Measurements from ENCODE around the gene AP1S2.
"Not testable (repeated sequence)": the region's sequence is repeated elsewhere in the genome, so short reads cannot be mapped to it uniquely, and the experiment has no call there.

AP1S2 gene

DNA sequence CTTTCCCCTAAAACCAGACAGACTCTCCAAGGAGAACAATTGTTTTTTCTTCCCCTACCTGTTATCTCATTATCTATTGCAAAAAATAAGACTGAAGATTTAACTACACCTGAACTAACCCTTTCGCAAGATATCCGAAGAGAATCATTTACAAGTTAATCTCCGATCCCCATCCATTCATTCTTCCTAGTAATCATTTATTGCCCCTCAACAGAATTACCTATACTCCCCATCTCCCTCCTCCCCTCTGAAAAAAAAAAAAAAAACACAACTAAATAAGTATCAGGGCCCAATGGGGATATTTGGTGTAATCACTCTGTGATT, 28.9 kb upstream of the AP1S2 start:
- in situ Hi-C loops (cut with MboI; ENCODE audit: low sequenced_read_pairs, unreplicated experiment): no loop called here
- TF ChIP-seq, protein P1, sequence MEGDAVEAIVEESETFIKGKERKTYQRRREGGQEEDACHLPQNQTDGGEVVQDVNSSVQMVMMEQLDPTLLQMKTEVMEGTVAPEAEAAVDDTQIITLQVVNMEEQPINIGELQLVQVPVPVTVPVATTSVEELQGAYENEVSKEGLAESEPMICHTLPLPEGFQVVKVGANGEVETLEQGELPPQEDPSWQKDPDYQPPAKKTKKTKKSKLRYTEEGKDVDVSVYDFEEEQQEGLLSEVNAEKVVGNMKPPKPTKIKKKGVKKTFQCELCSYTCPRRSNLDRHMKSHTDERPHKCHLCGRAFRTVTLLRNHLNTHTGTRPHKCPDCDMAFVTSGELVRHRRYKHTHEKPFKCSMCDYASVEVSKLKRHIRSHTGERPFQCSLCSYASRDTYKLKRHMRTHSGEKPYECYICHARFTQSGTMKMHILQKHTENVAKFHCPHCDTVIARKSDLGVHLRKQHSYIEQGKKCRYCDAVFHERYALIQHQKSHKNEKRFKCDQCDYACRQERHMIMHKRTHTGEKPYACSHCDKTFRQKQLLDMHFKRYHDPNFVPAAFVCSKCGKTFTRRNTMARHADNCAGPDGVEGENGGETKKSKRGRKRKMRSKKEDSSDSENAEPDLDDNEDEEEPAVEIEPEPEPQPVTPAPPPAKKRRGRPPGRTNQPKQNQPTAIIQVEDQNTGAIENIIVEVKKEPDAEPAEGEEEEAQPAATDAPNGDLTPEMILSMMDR (IDR thresholded peaks at IDR 0.05; ENCODE audit: borderline replicate concordance, control extremely low read depth, extremely low read depth, insufficient read depth, missing control alignments): no peak
- no peak for DNase-seq (ENCODE audit: low spot score)

DNA sequence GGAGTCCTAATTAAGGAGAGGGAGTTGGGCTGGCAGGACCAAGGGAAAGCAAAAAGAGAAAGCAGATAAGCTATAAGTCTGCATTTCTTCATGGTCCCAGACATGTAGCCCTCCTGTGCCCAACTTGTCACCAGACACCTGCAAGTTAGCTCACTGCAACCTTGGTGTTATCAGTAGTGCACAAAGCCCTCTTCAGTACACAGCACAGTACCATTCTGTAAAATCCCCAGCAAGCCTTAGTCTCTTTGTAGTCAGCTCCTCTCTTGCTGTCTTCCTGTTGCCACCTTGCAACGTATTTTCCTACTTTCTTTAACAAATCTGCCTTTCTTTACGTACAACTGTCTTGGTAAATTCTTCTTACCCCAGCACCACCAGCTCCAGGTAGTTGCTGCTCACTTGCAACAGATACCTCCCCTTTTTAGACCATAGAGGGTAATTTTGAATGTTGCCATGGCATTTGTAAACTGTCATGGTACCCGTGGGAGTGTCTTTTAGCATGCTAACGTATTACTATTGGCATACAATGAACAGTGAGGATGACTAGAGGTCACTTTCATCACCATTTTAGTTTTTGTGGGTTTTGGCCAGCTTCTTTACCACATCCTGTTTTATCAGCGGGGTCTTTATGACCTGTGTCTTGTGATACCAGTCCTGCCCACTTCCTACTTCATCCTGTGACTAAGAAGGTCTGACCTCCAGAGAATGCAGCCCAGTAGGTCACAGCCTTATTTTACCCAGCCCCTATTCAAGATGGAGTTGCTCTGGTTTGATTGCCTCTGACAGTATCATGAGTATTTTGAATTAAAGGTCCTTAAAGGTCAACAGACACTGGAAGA, 28.3 kb upstream of the AP1S2 start:
- in situ Hi-C loops (cut with MboI; ENCODE audit: low sequenced_read_pairs, unreplicated experiment): no loop called here
- TF ChIP-seq, protein P1 (IDR thresholded peaks at IDR 0.05; ENCODE audit: borderline replicate concordance, control extremely low read depth, extremely low read depth, insufficient read depth, missing control alignments): no peak
- DNase-seq (ENCODE audit: low spot score): no peak

DNA sequence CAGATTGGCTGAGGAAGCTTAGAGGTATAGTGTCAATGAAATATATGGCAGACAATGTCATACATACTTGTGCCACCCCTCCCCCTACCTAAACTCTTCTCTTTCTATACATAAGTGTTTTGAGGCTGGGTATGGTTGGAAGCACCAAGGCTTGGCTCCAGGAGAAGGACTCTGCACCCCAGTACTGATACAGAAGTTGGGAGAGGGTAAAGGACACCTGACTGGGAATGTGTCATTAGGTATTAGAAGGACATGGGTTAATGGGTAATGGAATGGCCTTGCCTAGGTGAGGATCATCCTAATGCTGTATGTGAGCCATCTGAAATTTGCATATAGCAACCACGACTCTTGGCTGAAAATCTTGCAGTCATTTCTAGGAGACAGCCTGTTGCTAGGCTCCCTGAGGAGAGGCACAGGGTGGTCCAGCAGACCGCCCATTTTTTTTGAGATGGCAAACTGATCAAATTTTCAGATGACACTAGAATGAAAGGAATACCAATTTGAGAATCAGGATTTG, 26.8 kb upstream of the AP1S2 start:
- TF ChIP-seq, protein P1 (IDR thresholded peaks at IDR 0.05; ENCODE audit: borderline replicate concordance, control extremely low read depth, extremely low read depth, insufficient read depth, missing control alignments): no peak
- in situ Hi-C loops (cut with MboI; ENCODE audit: low sequenced_read_pairs, unreplicated experiment): no loop called here
- DNase-seq (ENCODE audit: low spot score): no peak

DNA sequence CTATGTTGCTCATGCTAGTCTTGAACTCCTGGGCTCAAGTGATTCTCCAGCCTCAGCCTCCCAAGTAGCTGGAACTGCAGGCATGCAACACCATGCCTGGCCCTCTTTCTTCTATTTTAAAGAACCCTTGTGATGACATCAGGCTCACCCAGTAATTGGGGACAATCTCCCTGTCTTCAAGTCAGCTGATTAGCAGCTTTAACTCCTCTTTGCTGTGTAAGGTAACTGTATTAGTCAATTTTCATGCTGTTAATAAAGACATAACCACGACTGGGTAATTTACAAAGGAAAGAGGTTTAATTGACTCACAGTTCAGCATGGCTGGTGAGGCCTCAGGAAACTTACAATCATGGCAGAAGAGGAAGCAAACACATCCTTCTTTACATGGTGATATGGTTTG, 23.3 kb upstream of the AP1S2 start:
- DNase-seq (ENCODE audit: low spot score); in situ Hi-C loops (cut with MboI; ENCODE audit: low sequenced_read_pairs, unreplicated experiment): not testable (repeated sequence)

DNA sequence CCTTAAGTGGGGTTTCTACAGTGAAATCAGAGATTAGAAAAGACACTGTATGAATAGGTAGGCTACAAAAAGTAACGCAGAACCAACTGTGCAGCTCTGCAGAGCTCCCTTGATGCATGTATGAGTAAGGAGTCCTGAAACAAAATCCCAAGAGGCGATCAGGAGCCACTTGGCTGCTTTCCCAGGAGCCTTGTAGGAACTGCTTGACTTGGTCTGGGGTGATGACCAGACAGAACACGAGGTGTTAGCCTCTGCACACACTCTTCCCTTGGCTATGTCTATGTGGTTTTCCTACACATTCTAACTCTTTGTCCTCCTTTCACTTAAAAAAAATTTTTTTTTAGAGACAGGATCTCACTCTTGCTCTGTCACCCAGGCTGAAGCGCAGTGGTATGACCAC, 22.8 kb upstream of the AP1S2 start:
- no peak for DNase-seq (ENCODE audit: low spot score)
- in situ Hi-C loops (cut with MboI; ENCODE audit: low sequenced_read_pairs, unreplicated experiment): no loop called here
- TF ChIP-seq, protein P1 (IDR thresholded peaks at IDR 0.05; ENCODE audit: borderline replicate concordance, control extremely low read depth, extremely low read depth, insufficient read depth, missing control alignments): no peak

DNA sequence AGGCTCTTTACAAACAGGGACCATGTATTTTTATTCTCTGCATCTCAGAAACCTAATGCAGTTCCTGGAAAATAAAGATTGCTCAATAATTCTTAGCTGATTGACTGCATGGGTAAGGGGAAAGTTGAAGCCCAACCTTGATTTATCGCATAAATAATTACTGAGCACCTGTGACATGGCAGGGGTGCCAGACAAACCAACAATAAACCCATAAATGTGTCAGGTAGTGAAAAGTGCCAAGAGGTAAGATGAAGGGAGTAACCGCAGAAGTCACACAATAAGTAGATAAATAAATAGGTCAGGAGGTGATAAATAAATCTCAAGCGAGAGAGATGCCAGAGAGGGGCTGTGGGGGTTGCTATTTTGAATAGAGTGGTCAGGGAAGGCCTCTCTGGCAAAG, 20.1 kb upstream of the AP1S2 start:
- in situ Hi-C loops (cut with MboI; ENCODE audit: low sequenced_read_pairs, unreplicated experiment): no loop called here
- no peak for DNase-seq (ENCODE audit: low spot score)
- TF ChIP-seq, protein P1 (IDR thresholded peaks at IDR 0.05; ENCODE audit: borderline replicate concordance, control extremely low read depth, extremely low read depth, insufficient read depth, missing control alignments): no peak

DNA sequence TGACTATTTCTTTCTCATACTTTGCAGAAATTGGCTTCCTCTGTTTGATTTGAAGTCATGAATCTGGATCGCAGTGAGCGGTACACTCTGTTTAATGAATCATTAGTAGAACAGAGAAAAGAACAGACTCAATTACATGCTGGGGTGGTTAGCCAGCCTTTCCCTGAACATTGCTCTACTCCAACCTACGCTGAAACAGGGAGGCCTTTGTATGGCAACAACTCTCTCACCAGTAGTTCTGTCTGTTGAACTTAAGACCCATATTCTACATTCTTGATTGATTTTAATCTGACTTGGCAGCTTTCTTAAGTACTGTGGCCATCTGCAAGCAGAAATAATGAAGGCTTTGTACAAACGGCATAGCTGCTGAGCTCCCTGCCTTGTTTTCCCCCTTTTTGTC, 19.0 kb upstream of the AP1S2 start:
- in situ Hi-C loops (cut with MboI; ENCODE audit: low sequenced_read_pairs, unreplicated experiment): no loop called here
- TF ChIP-seq, protein P1 (IDR thresholded peaks at IDR 0.05; ENCODE audit: borderline replicate concordance, control extremely low read depth, extremely low read depth, insufficient read depth, missing control alignments): no peak

More for the DNA sequence above, 19.0 kb upstream of the AP1S2 start:
- no peak for DNase-seq (ENCODE audit: low spot score)
